NT2/D1 (cell line): ENCODE results near the gene LYRM4.

Experiments
- DNase-seq: peaks from one replicate; pipeline ENCODE4 v3.0.0-alpha.2; 2011; ENCODE audit warnings: low read depth, low spot score
- H3K27me3 ChIP-seq: 2 replicates; pipeline ENCODE4 v1.6.0; 2011; ENCODE audit warnings: mild to moderate bottlenecking; ENCODE audit not compliant: insufficient read length, insufficient read depth
- H3K36me3 ChIP-seq: 2 replicates; pipeline ENCODE4 v1.6.1; 2011; ENCODE audit warnings: mild to moderate bottlenecking, low read length, mixed read lengths; ENCODE audit not compliant: insufficient read depth, insufficient read length
- H3K4me1 ChIP-seq: 2 replicates; pipeline ENCODE4 v1.5.1; 2011; ENCODE audit not compliant: insufficient read depth, insufficient read length
- H3K4me3 ChIP-seq: 2 replicates; pipeline ENCODE4 v1.5.1; 2011; ENCODE audit warnings: low read depth; ENCODE audit not compliant: insufficient read length
- H3K9ac ChIP-seq: 2 replicates; pipeline ENCODE4 v1.6.0; 2011; ENCODE audit warnings: low read depth; ENCODE audit not compliant: insufficient read length
- H3K9me3 ChIP-seq: 2 replicates; pipeline ENCODE4 v1.5.1; 2011; ENCODE audit warnings: mild to moderate bottlenecking, low read length; ENCODE audit not compliant: insufficient read depth
- SUZ12 ChIP-seq: IDR thresholded peaks from 2 replicates; pipeline ENCODE4 v1.6.1; 2011; ENCODE audit not compliant: insufficient read length, insufficient read depth; ENCODE audit errors: extremely low read depth
- YY1 ChIP-seq: IDR thresholded peaks from 2 replicates; pipeline ENCODE4 v1.6.1; 2011; ENCODE audit not compliant: insufficient read length, insufficient read depth
- ZNF274 ChIP-seq: IDR thresholded peaks from 2 replicates; pipeline ENCODE4 v1.6.1; 2011; ENCODE audit warnings: mild to moderate bottlenecking, low read depth, low read length

LYRM4 gene

DNA sequence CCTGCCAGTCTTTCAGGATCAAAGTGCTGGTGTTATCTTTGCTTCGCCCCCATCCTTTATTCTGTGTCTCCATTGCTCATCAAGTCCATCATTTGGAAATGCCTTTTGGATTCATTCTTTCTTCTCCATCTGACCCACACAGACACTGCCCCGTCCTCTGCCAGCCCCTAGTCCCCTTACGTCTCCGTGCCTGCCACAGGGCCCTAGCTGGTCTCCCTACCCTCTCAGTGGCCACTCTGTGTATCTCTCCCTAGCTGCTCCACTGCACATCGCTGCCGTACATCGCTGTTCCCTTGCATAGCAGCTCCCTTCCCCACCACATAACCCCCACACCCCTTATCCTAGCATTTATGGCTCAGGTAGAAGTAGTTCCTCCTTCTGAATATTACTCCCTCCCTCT lies 159.9 kb downstream of the LYRM4 start:
- Histone ChIP-seq H3K9ac (no peak overlapping the region), H3K27me3 (no peaks in the 10 kb centered on the region), H3K36me3 (no peaks in the 10 kb centered on the region), H3K4me1 (no peaks in the 10 kb centered on the region), H3K4me3 (no peak overlapping the region), H3K9me3 (no peaks in the 10 kb centered on the region)
- TF ChIP-seq ZNF274: no peak
- DNase-seq: no peak

DNA sequence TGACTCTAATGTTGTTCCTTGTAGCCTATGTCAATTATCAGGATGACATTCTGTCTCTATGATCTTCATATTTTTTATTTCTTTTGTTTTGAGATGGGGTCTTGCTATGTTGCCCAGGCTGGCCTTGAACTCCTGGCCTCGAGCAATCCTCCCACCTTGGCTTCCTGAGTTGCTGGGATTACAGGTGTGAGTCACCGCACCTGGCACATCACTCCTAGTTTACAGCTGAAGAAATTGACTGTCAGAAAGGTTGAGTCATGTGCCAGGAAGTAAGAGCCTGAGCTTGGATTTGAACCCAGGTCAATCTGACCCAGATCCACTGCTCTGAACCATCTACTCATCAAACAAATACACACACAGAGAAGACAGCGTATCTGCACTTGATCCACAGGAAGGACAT lies 161.2 kb downstream of the LYRM4 start:
- DNase-seq: no peak
- no peak overlapping the region for H3K9ac ChIP-seq
- H3K4me3 ChIP-seq: no peak overlapping the region
- H3K27me3 ChIP-seq: no peaks in the 10 kb centered on the region
- no peaks in the 10 kb centered on the region for H3K4me1 ChIP-seq
- TF ChIP-seq YY1 (no peak), SUZ12 (no peak), ZNF274 (no peak)
- no peaks in the 10 kb centered on the region for H3K36me3 ChIP-seq
- H3K9me3 ChIP-seq: no peaks in the 10 kb centered on the region

DNA sequence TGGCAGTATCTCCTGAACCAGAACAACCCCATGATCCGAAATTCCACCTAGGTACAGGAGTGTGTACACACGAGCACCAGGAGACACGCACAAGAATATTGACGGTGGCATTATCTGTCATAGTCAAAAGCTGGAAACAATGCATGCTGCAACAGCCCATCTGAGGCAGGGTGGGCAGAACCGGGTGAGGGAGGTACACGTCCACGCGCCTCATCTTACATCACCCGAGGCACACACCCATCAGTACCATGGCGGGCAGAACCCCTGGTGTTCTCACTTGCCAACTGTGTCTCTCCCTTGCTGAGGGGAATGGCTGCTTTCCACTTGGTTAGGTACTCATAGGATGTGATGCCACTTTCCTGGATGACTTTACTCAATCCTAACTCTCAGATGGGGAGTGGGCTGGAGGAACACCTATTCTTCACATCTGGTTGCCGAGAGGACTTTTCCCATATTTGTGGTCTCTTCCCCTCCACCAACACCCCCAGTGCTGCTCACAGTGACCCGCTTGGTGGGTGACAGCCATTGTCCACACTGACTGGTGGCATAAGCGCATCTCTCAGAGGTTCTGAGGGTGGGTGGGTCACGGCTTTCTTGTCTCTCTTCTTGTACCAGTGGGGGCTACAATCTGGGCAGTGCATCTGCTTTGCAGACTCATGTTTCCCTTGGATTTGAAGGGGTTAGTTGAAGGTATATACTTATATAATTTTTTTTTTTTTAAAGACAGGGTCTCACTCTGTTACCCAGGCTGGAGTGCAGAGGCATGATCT lies 162.1 kb downstream of the LYRM4 start:
- Histone ChIP-seq H3K9ac (no peak overlapping the region), H3K36me3 (no peaks in the 10 kb centered on the region), H3K4me1 (no peaks in the 10 kb centered on the region), H3K9me3 (no peaks in the 10 kb centered on the region), H3K4me3 (no peak overlapping the region), H3K27me3 (no peaks in the 10 kb centered on the region)
- no peak for TF ChIP-seq YY1
- no peak for TF ChIP-seq ZNF274
- no peak for TF ChIP-seq SUZ12
- no peak for DNase-seq

DNA sequence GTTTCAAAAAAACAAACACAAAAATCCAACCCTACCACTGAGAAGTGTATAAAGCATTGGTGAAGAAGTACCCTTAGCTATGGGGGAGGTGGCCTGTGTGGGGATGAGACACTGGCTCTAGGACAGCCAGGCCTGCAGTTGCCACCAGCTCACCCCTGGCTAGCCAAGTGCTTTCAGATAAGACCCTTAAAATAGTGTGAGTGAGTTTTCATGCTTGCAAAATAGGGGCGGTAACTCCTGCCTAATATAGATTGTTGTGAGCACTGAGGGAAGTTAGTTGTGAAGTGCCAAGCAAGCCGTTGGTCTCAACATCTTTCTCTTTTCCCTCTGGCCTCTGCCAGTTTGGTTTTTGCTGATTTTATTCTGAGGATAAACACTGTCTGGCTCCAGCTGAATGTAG lies 164.3 kb downstream of the LYRM4 start:
- Histone ChIP-seq H3K9ac (no peak overlapping the region), H3K9me3 (no peaks in the 10 kb centered on the region), H3K36me3 (no peaks in the 10 kb centered on the region), H3K4me3 (no peak overlapping the region), H3K4me1 (no peaks in the 10 kb centered on the region), H3K27me3 (no peaks in the 10 kb centered on the region)
- no peak for TF ChIP-seq SUZ12
- DNase-seq: no peak

DNA sequence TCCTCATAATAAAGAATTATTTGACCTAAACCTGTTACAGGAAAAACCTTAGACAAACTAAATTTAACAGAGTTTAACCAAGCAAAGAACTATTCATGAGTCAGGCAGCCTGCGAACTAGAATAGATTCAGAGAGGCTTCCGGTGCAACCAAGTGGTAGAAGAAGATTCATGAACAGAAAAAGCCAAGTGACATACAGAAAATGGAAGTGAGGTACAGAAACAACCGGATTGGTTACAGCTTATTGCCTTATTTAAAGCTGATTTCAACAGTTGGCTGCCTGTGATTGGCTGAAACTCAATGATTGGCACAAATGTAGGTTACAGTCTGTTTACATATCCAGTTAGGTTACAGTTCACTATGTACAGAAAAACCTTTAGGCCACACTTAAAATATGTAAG lies 165.5 kb downstream of the LYRM4 start:
- Histone ChIP-seq H3K9ac (no peak overlapping the region), H3K9me3 (no peaks in the 10 kb centered on the region), H3K4me3 (no peak overlapping the region), H3K36me3 (no peaks in the 10 kb centered on the region), H3K4me1 (no peaks in the 10 kb centered on the region), H3K27me3 (no peaks in the 10 kb centered on the region)
- TF ChIP-seq ZNF274 (no peak), SUZ12 (no peak), YY1 (no peak)
- no peak for DNase-seq

DNA sequence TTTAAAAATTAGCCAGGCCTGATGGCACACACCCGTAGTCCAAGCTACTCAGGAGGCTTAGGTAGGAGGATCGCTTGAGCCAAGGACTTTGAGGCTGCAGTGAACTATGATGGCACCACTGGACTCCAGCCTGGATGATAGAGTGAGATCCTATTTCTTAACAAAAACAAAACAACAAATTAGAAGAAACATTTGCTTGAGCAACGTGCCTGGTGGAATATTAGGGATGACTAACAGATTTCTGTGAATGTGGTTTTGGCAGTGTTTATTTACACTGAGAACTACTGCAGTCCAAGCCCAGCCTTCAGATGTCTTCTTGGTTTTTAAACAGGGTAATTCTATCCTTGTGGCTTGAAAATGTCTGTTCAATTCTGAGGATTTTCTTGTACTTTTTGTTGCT lies 166.4 kb downstream of the LYRM4 start:
- Histone ChIP-seq H3K9me3 (no peaks in the 10 kb centered on the region), H3K27me3 (no peaks in the 10 kb centered on the region), H3K9ac (no peak overlapping the region), H3K4me3 (no peak overlapping the region), H3K4me1 (no peaks in the 10 kb centered on the region), H3K36me3 (no peaks in the 10 kb centered on the region)
- TF ChIP-seq YY1 (no peak), SUZ12 (no peak), ZNF274 (no peak)
- DNase-seq: no peak

DNA sequence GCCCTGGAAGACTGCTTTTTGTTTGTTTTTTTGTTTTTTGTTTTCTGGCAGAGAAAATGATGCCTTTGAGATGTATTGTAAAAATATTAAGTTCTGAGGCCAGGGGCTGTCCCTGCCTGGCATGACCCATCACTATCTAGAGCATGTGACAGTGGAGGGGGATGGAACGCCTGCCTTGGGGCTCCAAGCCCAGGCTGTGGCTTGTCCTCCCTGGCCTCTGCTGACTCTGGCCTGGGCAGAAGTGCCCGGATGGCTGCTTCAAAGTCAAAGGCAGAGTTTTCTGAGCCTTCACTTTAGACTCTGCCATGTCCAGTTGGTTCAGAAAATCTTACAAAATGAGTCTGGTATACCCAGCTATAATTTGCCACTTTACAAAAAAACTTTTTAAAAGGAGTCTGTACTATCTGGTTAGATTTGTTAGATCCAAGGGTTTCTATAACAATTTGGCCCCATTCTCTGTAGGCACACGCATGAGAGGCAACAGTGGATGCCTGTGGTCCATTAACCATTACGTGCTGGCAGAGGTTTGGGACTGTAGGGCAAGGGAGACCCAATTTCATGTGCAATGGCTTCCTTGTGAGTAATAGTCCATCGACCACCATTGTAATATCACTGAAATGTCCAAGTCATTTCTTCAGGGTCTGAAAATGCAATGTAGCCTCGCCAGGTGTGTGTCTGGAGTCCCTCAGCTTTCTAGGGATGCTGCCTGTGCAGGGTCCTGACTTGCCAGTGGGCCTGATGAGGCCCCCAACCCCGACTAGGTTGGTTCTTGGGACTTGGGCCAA lies 167.3 kb downstream of the LYRM4 start:
- Histone ChIP-seq H3K4me1 (no peaks in the 10 kb centered on the region), H3K9ac (no peak overlapping the region), H3K36me3 (no peaks in the 10 kb centered on the region), H3K9me3 (no peaks in the 10 kb centered on the region), H3K27me3 (no peaks in the 10 kb centered on the region), H3K4me3 (no peak overlapping the region)
- TF ChIP-seq ZNF274 (no peak), YY1 (no peak), SUZ12 (no peak)
- no peak for DNase-seq
